ENCODE measurements around the gene TAF11L6. TPM values are rescaled to one million over a fixed set of nuclear protein-coding genes. Genes with fewer than 3 reads are reported as not detected.

Gene TAF11L6
- total RNA-seq, 1 donor from 2014 or later = not detected

Other genes starting within 250 kb of the TAF11L6 start
- gene TAF11L2, start 30.4 kb upstream of the TAF11L6 start, total RNA-seq (ENCODE audit: unreplicated experiment) = not detected
- gene TAF11L3, start 10.3 kb upstream of the TAF11L6 start, total RNA-seq (ENCODE audit: unreplicated experiment) = not detected
- gene TAF11L4, start 6.9 kb upstream of the TAF11L6 start, total RNA-seq (ENCODE audit: unreplicated experiment) = not detected
- gene TAF11L5, start 3.4 kb upstream of the TAF11L6 start, total RNA-seq (ENCODE audit: unreplicated experiment) = not detected
- not detected for gene TAF11L7, start 57.1 kb downstream of the TAF11L6 start, total RNA-seq (ENCODE audit: unreplicated experiment)
- gene TAF11L8, start 62.3 kb downstream of the TAF11L6 start, total RNA-seq (ENCODE audit: unreplicated experiment) = not detected
- not detected for gene TAF11L9, start 65.7 kb downstream of the TAF11L6 start, total RNA-seq (ENCODE audit: unreplicated experiment)
- not detected for gene TAF11L10, start 69.2 kb downstream of the TAF11L6 start, total RNA-seq (ENCODE audit: unreplicated experiment)
- gene TAF11L11, start 75.5 kb downstream of the TAF11L6 start, total RNA-seq (ENCODE audit: unreplicated experiment) = not detected
- gene TAF11L12, start 81.7 kb downstream of the TAF11L6 start, total RNA-seq (ENCODE audit: unreplicated experiment) = not detected
- not detected for gene TAF11L13, start 103.4 kb downstream of the TAF11L6 start, total RNA-seq (ENCODE audit: unreplicated experiment)
- gene TAF11L14, start 105.8 kb downstream of the TAF11L6 start, total RNA-seq (ENCODE audit: unreplicated experiment) = not detected